ENCODE data around the gene PRDM16. TPM values are rescaled to one million over a fixed set of nuclear protein-coding genes. Genes with fewer than 3 reads are reported as not detected.

PRDM16 gene
- total and polyA plus RNA-seq, 2 of the 13 experiments (the other 11 are each of a cell fraction or from before 2014, with no cell fraction given): 0.15 to 0.81 TPM

GRCh38 chr1:3422638-3423037 is 353.6 kb downstream of the PRDM16 start (continued):
- 0 out of 2 replicates have a peak, but pooled peaks have one; percentile 34 for TF ChIP-seq HNF1B (CRISPR knock-in tag; IDR thresholded peaks at IDR 0.05)
- TF ChIP-seq ZNF556 (CRISPR knock-in tag; IDR thresholded peaks at IDR 0.05; ENCODE audit: borderline replicate concordance): no peak

- in situ Hi-C loops (cut with HindIII; ENCODE audit: extremely low pct_ligation_motif_present, low pct_unique_long_range_greater_than_20kb) (loop anchor here (5.0 kb wide), 1 partner anchor 356 kb away; the partner anchor contains the start of gene PRDM16), intact Hi-C loops (cut with micrococcal nuclease; ENCODE audit: unreplicated experiment) (loop anchor here (10.0 kb wide), 1 partner anchor 549 kb away; no protein-coding TSS in a partner anchor)
- H3K4me3 ChIP-seq (replicated peaks in 1 of 3; ENCODE audit: insufficient read depth in 1 of 3, low read depth in 2 of 3, low read length in 3 of 3): peak overlapping the region in 1 of 3 experiments; percentile 36; a peak in 1 of 6 replicates
- DNase-seq (ENCODE audit: low spot score) (peak; percentile 80), ATAC-seq (peak; percentile 90), FAIRE-seq (peak; percentile 54)
- peak overlapping the region; percentile 51 for H3K9ac ChIP-seq (ENCODE audit: insufficient read depth, low read depth, low read length)
- H3K4me1 ChIP-seq (ENCODE audit: insufficient read depth, low read length): peaks cover 46% of the 10 kb centered on the region
- no peaks in the 10 kb centered on the region for H3K79me2 ChIP-seq (ENCODE audit: insufficient read depth, low read length)
- peaks cover 2 to 9% of the 10 kb centered on the region in 2 experiments; a peak in 3 of 5 replicates for H3K27me3 ChIP-seq (ENCODE audit: control insufficient read depth in 1 of 2, insufficient read depth in 2 of 2, low read length in 2 of 2)
- H3K36me3 ChIP-seq (replicated peaks in 1 of 2; ENCODE audit: control insufficient read depth in 1 of 2, insufficient read depth in 2 of 2, low read length in 2 of 2): no peaks in the 10 kb centered on the region
- no peak overlapping the region for H2AFZ ChIP-seq (ENCODE audit: low read length)
- H3K9me3 ChIP-seq (ENCODE audit: low read length): no peaks in the 10 kb centered on the region
- 5% methylated on average over 8 of the region's 23 CpGs for WGBS (ENCODE audit: low lambda C conversion rate)
- peak overlapping the region; percentile 70 for H3K27ac ChIP-seq (ENCODE audit: extremely low read length, insufficient read depth, low read length)
- POLR2A ChIA-PET: no interaction called here
- H3K4me2 ChIP-seq (ENCODE audit: low read depth, low read length): peak overlapping the region; percentile 45
- CTCF ChIA-PET (ENCODE audit: low intra/inter-chr PET ratio, low total read pairs): interaction anchor here (0.8 to 2.6 kb wide), 2 partner anchors 357 to 411 kb away, joined by 3 to 14 read pairs; no protein-coding TSS in a partner anchor
- BruUV-seq (replicated peaks): no TSS peak
- no peaks in the 10 kb centered on the region for H4K20me1 ChIP-seq (ENCODE audit: insufficient read depth, low read length)
- TF ChIP-seq GMEB2 (CRISPR knock-in tag; IDR thresholded peaks at IDR 0.05; ENCODE audit: low read depth) (0 out of 2 replicates have a peak, but pooled peaks have one; percentile 32), NFRKB (IDR thresholded peaks at IDR 0.05) (no peak), SCMH1 (CRISPR knock-in tag; IDR thresholded peaks at IDR 0.05; ENCODE audit: borderline replicate concordance) (no peak), ZMAT3 (CRISPR knock-in tag; conservative IDR thresholded peaks at IDR 0.05) (0 out of 2 replicates have a peak, but pooled peaks have one; percentile 57), TOE1 (CRISPR knock-in tag; IDR thresholded peaks at IDR 0.05) (no peak), RORA (CRISPR knock-in tag; IDR thresholded peaks at IDR 0.05) (no peak), POLR2G (IDR thresholded peaks at IDR 0.05; ENCODE audit: low read depth, low read length) (peak; percentile 37; the same call in 1 of the 2 replicates), RAD51 (IDR thresholded peaks at IDR 0.05; ENCODE audit: borderline replicate concordance) (peak; percentile 86; the same call in 1 of the 2 replicates), ZNF770 (CRISPR knock-in tag; IDR thresholded peaks at IDR 0.05) (peak; percentile 93), BATF2 (CRISPR knock-in tag; IDR thresholded peaks at IDR 0.05) (no peak)
- TF ChIP-seq, protein P1, sequence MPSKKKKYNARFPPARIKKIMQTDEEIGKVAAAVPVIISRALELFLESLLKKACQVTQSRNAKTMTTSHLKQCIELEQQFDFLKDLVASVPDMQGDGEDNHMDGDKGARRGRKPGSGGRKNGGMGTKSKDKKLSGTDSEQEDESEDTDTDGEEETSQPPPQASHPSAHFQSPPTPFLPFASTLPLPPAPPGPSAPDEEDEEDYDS (CRISPR knock-in tag; IDR thresholded peaks at IDR 0.05): peak; percentile 81; the same call in 1 of the 2 replicates
- TF ChIP-seq, protein P2, sequence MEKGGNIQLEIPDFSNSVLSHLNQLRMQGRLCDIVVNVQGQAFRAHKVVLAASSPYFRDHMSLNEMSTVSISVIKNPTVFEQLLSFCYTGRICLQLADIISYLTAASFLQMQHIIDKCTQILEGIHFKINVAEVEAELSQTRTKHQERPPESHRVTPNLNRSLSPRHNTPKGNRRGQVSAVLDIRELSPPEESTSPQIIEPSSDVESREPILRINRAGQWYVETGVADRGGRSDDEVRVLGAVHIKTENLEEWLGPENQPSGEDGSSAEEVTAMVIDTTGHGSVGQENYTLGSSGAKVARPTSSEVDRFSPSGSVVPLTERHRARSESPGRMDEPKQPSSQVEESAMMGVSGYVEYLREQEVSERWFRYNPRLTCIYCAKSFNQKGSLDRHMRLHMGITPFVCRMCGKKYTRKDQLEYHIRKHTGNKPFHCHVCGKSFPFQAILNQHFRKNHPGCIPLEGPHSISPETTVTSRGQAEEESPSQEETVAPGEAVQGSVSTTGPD (CRISPR knock-in tag; IDR thresholded peaks at IDR 0.05): peak; percentile 67
These were observed 354.3 kb downstream of the PRDM16 start for GRCh38 chr1:3423245-3423829.
